B cell (primary cell): ENCODE results near the gene LDHD.

Experiments used
- CTCF ChIP-seq: fragments of 200-600 bp; IDR thresholded peaks from one replicate; pipeline ENCODE4 v1.8.0; 2022; ENCODE audit warnings: antibody characterized with exemption, mild to moderate bottlenecking
- EZH2 ChIP-seq: IDR thresholded peaks from 2 replicates; pipeline ENCODE4 v1.6.1; 2012; ENCODE audit warnings: borderline replicate concordance, low read depth, mild to moderate bottlenecking, moderate library complexity, low read length; ENCODE audit not compliant: insufficient read depth, poor library complexity, severe bottlenecking

GRCh38 chr16:75062135-75062975, 54.2 kb downstream of the LDHD start:
- TF ChIP-seq CTCF (no peak), EZH2 (no peak)
